ENCODE measurements around the gene SERPINI2.

Gene SERPINI2

GRCh38 chr3:167473863-167474262 is at the start of gene SERPINI2:
Gene SERPINI2, minus strand, starts transcription at chr3:167474042. Its CDS starts 2,208 bp downstream, at chr3:167471834.
- H3K4me3 ChIP-seq (replicated peaks in 1 of 2; ENCODE audit: low read depth in 2 of 2, low read length in 2 of 2) = no peak within 1 kb of the TSS
- DNase-seq (ENCODE audit: low read depth in 2 of 2) = no peak
- TF ChIP-seq CTCF (IDR thresholded peaks at IDR 0.05; ENCODE audit: low read depth, low read length) = no peak

- no peak for TF ChIP-seq CTCF (IDR thresholded peaks at IDR 0.05; ENCODE audit: low read depth, low read length)
- DNase-seq (ENCODE audit: low read depth in 2 of 2) = no peak
- H3K4me3 ChIP-seq (replicated peaks in 1 of 2; ENCODE audit: low read depth in 2 of 2, low read length in 2 of 2) = no peak overlapping the region
These were observed 47.1 kb upstream of the SERPINI2 start for GRCh38 chr3:167521006-167521355.

- DNase-seq (ENCODE audit: low read depth in 2 of 2) = no peak
- no peak overlapping the region for H3K4me3 ChIP-seq (replicated peaks in 1 of 2; ENCODE audit: low read depth in 2 of 2, low read length in 2 of 2)
- TF ChIP-seq CTCF (IDR thresholded peaks at IDR 0.05; ENCODE audit: low read depth, low read length) = no peak
These were observed 46.6 kb upstream of the SERPINI2 start for GRCh38 chr3:167520266-167521005.

- no peak for DNase-seq (ENCODE audit: low read depth in 2 of 2)
- no peak for TF ChIP-seq CTCF (IDR thresholded peaks at IDR 0.05; ENCODE audit: low read depth, low read length)
- H3K4me3 ChIP-seq (replicated peaks in 1 of 2; ENCODE audit: low read depth in 2 of 2, low read length in 2 of 2) = no peak overlapping the region
These were observed 34.1 kb upstream of the SERPINI2 start for GRCh38 chr3:167507954-167508353.

- TF ChIP-seq CTCF (IDR thresholded peaks at IDR 0.05; ENCODE audit: low read depth, low read length) = no peak
- no peak overlapping the region for H3K4me3 ChIP-seq (replicated peaks in 1 of 2; ENCODE audit: low read depth in 2 of 2, low read length in 2 of 2)
- DNase-seq (ENCODE audit: low read depth in 2 of 2) = no peak
These were observed 28.6 kb upstream of the SERPINI2 start for GRCh38 chr3:167502401-167502800.

GRCh38 chr3:167501941-167502340 is 28.1 kb upstream of the SERPINI2 start:
- no peak overlapping the region for H3K4me3 ChIP-seq (replicated peaks in 1 of 2; ENCODE audit: low read depth in 2 of 2, low read length in 2 of 2)
- DNase-seq (ENCODE audit: low read depth in 2 of 2) = no peak
- no peak for TF ChIP-seq CTCF (IDR thresholded peaks at IDR 0.05; ENCODE audit: low read depth, low read length)

GRCh38 chr3:167497903-167498302 is 24.1 kb upstream of the SERPINI2 start:
- no peak overlapping the region for H3K4me3 ChIP-seq (replicated peaks in 1 of 2; ENCODE audit: low read depth in 2 of 2, low read length in 2 of 2)
- TF ChIP-seq CTCF (IDR thresholded peaks at IDR 0.05; ENCODE audit: low read depth, low read length) = no peak
- DNase-seq (ENCODE audit: low read depth in 2 of 2) = no peak

Data from cardiac fibroblast (primary cell).